NCI-H146 treated with DMSO at 0.1 percent for 48 hours (cell line): Measurements from ENCODE around the gene CLEC16A.
A peak's percentile ranks its signal among the peaks of the same experiment; 100 is the strongest.
"Not testable (repeated sequence)": the region's sequence is repeated elsewhere in the genome, so short reads cannot be mapped to it uniquely, and the experiment has no call there.

Experiments
- DNase-seq: peaks from one replicate; lab custom pipeline; 2025; ENCODE audit not compliant: unreplicated experiment; lab: John Stamatoyannopoulos, UW

CLEC16A gene

DNA sequence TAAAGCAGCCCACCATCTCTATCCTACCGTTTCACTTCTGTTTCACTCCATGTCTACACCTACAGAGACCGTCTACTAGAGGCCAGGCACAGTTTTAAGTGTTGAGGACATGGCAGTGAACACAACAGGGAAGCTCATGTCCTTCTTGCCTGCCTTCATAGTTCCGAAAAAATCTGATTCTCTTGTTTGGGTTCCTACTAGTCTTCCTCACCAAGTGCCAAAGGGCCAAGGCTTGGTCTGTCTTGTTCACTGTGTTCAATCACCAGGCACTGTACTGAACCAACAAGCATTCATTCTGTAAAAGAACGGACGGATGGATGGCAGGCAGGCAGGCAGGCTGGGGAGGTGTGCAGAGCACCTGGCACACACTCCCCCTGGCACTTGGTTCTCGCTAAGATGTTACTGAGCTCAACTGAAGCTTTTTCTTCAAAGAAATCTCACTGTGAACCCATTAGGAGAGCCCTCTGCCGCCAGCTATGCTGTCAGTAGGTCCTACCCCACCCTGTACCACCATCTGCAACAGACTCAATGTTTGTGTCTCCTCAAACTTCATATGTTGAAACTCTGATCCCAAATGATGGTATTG, 4.6 kb upstream of the CLEC16A start:
- DNase-seq = no peak

- no peak for DNase-seq
Observed at GRCh38 chr16:10940501-10941079, 3.8 kb upstream of the CLEC16A start.

DNA sequence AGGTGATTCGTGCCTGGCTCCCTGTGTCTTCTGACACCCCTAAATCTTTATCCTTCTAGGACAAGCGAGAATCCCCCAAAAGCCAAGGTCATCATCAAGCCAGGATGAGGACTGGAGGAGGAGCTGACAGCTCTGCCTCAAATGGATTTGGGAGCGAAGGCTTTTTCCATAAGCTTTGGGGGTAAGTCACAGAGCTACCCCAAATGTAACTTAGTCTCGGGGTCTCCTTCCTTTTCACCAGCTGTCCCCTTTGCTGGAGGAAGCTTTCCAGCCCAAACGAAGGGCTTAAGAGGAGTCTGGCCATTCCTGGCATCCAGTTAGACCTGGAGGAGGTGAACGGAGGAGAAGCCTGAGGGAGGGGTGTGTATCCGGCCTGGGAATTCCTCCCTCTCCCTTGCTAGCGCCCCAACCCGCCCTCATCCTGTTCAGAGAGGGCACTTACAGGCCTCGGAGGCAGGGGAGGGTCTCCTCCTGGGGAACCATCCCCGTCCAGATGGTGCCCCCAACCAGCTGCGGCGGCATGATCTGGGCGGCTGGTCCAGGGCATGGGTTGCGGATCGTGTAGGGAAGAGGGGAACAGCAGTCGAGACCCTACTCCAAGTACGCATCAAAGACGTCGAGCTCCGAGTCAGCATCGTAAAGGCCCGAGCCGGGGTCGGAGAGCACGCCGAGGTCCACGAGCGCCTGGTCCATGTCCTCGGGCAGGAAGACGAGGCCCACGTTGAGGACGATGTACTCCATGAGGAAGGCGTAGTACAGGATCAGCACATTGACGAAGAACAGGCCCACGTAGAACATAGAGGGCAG, 3.0 kb upstream of the CLEC16A start:
- peak; percentile 16 for DNase-seq

GRCh38 chr16:10941935-10942351, 2.4 kb upstream of the CLEC16A start:
- DNase-seq = not testable (repeated sequence)

DNA sequence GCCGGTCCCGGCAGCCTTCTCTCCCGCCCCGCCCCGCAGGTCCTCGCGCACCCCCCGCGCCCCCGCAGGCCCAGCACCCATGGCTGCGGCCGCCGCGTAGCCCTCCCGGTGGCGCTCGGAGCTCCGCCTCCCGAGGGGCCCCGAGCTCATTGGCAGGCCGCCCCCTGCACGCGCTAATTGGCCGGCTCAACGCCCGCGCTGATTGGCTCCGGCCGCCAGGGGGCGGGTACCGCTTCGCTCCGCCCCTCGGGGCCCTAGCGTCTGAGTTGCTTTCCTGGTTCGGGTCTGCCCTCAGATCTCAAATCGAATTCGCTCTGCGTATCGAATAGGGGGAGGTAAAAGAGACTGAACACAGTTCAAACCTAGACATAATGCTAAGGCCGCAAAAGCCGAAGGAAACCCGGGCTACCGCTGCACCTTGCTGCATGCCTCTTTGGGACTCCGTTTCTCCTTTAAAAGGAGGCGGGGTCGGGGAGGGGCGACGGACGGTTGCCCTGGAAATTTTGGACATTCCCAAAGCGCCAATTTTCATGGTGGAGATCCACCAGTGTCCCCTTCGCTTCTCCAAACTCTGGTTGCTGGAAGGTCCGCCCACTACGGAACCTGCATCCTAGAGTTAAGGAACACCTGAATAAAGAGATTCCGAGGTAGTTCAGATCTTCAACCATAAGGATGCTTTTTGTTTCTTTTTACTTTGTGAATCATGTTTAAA, 1.9 kb upstream of the CLEC16A start, which contains the start of gene DEXI:
Gene DEXI, minus strand, starts transcription at position 117 of the 712 bp plus-strand sequence. CDS start 463 bp downstream, outside the sequence.
- DNase-seq = peak; percentile 86

- no peak for DNase-seq
Observed at GRCh38 chr16:10943064-10943353, 1.4 kb upstream of the CLEC16A start.

DNA sequence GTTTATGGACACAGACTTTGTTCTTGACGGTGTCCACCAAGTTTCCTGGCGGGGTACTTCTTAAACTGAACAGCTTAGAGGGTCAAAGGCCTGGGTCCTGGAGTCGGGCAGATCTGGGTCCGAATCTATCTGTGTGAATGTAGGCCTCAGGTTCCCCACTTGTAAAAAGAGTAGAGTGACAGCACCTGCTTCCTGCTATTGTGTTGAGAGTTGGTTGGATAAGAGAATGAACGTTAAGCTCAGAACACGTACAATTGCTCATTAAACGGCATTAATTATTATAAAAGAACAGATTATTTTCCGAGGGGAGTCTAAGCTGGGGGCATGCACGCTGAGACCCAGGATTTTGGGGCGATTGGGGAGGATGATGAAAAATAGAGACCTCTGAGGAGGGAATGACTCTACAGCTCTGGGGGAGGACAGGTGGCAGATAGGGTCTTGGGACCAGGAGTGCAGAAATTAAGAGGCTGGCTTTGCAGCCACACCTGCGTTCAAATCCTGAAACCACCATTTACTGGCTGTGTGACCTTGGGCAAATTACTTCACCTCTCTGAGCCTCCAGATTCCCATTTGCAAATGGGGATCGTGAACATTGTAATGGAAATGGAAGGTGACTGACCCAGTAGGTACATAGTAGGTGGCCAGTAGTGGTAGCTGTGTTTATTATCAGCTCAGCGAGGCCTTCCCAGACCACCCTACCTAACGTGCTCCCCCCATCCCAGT, 862 bp downstream of the CLEC16A start:
- DNase-seq = no peak

- DNase-seq = no peak
Observed at GRCh38 chr16:10946308-10946707, 1.9 kb downstream of the CLEC16A start.

GRCh38 chr16:10947211-10947787, 2.9 kb downstream of the CLEC16A start:
- DNase-seq = no peak

- DNase-seq = no peak
Observed at GRCh38 chr16:10949424-10949970, 5.1 kb downstream of the CLEC16A start.

DNA sequence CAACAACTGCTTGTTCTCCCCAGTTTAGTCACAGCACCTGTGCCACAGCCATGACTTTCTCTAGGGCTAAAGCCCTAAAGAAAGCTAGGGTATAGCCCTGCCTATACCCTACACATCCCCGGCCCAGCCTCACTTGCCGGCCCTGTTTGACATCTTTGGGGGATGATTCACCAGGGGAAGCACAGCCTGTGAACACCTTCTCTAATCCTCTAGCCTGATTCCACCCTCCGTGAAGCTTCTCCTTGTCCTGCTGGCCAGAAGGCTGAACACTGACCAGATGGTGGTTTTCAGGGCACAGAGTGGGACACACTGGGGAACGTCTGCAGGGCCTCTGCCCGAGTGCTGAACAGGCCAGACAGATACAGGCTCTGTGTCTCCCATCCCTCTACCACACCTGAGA, 6.0 kb downstream of the CLEC16A start:
- DNase-seq = no peak

DNA sequence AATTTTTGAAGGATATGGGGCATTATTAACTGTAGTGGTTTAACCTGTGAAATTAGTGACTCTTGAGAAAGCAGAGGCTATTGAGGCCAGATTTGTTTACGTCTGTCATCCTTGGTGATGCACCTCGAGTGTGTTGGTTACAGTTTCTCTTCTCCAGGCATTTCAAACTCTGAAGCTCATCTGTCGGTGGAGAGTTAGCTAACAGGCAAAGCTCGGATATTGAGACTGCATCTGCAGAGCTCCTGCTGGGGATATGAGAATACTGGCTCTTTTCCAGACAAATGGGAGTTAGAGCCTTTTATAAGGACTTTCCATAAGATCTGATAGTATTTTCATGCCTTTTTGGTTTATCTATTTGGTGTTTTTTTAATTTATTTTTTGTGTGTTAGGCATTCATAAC, 6.7 kb downstream of the CLEC16A start:
- DNase-seq = no peak

DNA sequence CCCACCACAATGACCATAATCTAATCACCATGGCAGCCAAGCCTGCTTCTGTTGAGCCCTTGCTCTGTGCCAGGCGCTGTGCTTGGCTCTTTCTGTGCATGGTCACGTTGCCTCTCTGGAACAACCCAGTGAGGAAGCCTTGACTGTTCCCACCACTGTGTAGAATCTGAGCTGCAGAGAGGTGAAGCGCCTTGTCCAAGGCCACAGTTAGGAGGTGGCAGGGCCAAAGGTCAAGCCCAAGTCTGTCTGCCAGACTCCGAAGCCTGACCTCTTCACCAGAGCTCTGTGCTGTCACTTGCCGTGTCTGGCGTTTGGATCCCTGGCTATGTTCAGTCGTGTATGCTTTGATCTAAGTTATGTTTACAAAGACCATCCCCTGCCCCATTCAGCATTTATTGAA, 10.5 kb downstream of the CLEC16A start:
- no peak for DNase-seq

DNA sequence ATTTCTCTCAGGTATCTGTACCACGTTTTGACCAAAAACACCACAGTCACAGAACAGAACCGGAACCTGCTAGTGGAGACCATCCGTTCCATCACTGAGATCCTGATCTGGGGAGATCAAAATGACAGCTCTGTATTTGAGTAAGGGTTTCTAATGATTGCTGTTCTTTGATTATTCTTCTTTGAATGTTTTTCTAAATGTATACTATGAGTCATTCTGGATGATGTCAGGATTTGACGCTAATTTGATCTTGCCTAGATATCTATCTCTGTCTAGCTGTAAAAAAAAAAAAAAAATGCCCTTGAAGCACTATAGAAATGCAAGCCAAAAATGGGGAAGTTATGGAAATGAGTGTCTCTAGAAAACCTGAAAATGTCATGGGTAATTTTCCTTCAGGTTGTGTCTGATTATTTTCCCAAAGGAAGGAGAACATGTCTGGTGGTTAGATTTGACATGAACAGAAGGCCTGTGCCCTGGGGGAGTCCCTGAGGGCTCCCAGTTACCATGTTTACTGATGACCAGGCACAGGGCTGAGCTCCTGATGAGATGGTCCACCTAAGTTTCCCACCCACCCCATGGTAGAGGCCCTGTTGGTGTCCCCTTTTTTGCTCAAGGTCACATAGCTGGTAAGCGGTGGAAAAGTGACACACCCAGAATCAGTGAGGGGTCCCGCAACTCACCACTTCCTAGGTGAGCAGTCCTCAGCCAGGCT, 13.6 kb downstream of the CLEC16A start:
- no peak for DNase-seq

DNA sequence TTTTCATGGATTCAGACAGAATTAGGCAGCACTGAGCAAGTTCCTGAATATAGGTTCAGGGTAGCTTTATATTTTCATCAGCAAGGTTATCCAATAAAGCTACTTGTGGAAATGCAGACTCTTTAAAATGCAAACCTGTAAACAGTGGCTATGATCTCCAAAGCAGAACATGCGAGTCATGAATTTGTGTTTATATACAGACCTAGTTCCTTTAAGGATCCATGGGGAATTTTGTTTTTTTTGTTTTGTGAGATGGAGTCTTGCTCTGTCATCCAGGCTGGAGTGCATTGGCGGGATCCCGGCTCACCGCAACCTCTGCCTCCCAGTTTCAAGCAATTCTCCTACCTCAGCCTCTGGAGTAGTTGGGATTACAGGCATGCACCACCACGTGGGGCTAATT, 14.8 kb downstream of the CLEC16A start:
- DNase-seq = no peak

DNA sequence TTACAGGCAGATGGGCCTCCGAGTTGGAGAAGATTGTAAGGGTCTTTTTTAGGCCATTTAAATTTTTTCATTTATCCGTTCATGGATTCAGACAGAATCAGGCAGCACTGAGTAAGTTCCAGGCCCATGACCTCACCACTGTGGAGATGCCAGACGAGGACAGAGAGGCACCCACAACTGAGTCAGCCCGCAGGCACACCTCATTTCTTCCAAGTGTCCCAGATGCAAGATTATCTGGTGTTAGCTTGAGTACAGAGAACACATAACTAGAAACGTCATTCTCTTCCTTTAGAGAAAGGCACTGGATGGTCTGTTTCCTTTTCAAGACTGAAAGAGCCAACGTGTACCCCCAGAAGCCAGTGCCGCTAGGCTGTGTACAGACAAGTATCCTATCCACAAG, 16.9 kb downstream of the CLEC16A start:
- no peak for DNase-seq

DNA sequence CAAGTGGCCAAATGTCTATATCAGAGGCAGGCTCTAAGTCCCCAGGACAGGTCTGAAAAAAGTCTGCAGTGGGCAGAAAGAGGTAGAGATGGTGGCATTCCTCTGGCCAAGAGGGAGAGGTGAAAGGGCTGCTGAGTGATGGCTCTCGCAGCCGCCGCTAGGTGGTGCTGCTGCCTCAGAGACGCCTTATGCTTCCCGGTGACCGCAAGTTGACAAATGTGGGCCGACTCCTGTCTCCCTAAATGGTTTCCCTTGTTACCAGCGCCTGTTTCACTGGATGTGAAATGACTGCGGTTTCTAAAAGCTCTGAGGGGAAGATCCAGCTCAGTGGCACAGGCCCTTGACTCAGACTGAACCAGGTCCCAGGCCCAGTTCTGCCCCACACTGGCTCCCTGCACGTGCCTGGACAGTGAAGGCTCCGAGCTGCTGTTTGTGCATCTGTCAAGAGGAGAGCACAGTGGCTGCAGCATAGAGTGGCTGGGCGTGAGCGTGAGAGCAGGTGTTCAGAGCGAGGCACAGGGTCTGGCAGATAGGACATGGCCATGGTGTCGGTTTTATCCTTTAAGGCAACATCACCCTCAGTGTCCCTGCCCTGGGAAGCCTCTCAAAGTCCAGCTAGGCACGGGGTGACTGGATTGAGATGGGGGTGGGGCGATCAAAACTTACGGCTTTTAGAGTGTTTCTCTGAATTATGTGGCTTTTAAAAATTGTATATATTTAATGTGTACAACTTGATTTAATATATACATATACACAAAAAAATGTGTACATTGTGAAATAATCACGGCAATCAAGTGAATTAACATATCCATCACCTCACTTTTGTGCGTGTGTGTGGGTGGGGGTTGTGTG, 19.9 kb downstream of the CLEC16A start:
- peak; percentile 17 for DNase-seq

GRCh38 chr16:10964891-10965326, 20.5 kb downstream of the CLEC16A start:
- no peak for DNase-seq
